HL-60 (cell line): ENCODE data around the gene IRGC.

ENCODE experiments used
- CTCF ChIP-seq: IDR thresholded peaks from one replicate; pipeline ENCODE4 v1.5.1; 2011; ENCODE audit warnings: low read length, control low read depth, inconsistent platforms; ENCODE audit not compliant: insufficient read depth
- TF ChIP-seq, protein P1 (sequence below): IDR thresholded peaks from 2 replicates; pipeline ENCODE4 v1.6.1; 2012; ENCODE audit warnings: low read depth; ENCODE audit not compliant: insufficient replicate concordance

GRCh38 chr19:43678512-43679261 is 37.2 kb upstream of the IRGC start:
- no peak for TF ChIP-seq CTCF
- TF ChIP-seq, protein P1, sequence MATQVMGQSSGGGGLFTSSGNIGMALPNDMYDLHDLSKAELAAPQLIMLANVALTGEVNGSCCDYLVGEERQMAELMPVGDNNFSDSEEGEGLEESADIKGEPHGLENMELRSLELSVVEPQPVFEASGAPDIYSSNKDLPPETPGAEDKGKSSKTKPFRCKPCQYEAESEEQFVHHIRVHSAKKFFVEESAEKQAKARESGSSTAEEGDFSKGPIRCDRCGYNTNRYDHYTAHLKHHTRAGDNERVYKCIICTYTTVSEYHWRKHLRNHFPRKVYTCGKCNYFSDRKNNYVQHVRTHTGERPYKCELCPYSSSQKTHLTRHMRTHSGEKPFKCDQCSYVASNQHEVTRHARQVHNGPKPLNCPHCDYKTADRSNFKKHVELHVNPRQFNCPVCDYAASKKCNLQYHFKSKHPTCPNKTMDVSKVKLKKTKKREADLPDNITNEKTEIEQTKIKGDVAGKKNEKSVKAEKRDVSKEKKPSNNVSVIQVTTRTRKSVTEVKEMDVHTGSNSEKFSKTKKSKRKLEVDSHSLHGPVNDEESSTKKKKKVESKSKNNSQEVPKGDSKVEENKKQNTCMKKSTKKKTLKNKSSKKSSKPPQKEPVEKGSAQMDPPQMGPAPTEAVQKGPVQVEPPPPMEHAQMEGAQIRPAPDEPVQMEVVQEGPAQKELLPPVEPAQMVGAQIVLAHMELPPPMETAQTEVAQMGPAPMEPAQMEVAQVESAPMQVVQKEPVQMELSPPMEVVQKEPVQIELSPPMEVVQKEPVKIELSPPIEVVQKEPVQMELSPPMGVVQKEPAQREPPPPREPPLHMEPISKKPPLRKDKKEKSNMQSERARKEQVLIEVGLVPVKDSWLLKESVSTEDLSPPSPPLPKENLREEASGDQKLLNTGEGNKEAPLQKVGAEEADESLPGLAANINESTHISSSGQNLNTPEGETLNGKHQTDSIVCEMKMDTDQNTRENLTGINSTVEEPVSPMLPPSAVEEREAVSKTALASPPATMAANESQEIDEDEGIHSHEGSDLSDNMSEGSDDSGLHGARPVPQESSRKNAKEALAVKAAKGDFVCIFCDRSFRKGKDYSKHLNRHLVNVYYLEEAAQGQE: no peak
